Activated naive CD8-positive, alpha-beta T cell treated with anti-CD3 and anti-CD28 coated beads, Interleukin-2, amount 50 U/mL, for 24 hours (primary cell): Measurements from ENCODE around the gene APLP2.
A peak's percentile ranks its signal among the peaks of the same experiment; 100 is the strongest.
"Not testable (repeated sequence)": the region's sequence is repeated elsewhere in the genome, so short reads cannot be mapped to it uniquely, and the experiment has no call there.

Source experiments
- ATAC-seq: fragments of 150-1000 bp; cut with Tn5 transposase; one replicate; pipeline ENCODE4 v1.10.0; 2021
- DNase-seq: peaks from one replicate; pipeline ENCODE4 v3.0.0; 2021
- H3K27ac Mint-ChIP-seq: one replicate; pipeline ENCODE4 v1.8.0; 2021; ENCODE audit warnings: mild to moderate bottlenecking, mixed read lengths
- H3K27me3 Mint-ChIP-seq: one replicate; pipeline ENCODE4 v1.8.0; 2021; ENCODE audit warnings: mixed read lengths
- H3K36me3 Mint-ChIP-seq: one replicate; pipeline ENCODE4 v1.8.0; 2021; ENCODE audit warnings: low read depth, mixed read lengths
- H3K4me1 Mint-ChIP-seq: one replicate; pipeline ENCODE4 v1.8.0; 2021; ENCODE audit warnings: mixed read lengths
- H3K4me3 Mint-ChIP-seq: one replicate; pipeline ENCODE4 v1.8.0; 2021; ENCODE audit warnings: mild to moderate bottlenecking, moderate library complexity, mixed read lengths
- H3K9me3 Mint-ChIP-seq: one replicate; pipeline ENCODE4 v1.8.0; 2021; ENCODE audit warnings: mixed read lengths

Gene APLP2

GRCh38 chr11:130069659-130070108 lies at the start of gene APLP2:
Gene APLP2, plus strand, starts transcription at chr11:130069894. Its CDS starts 84 bp downstream, at chr11:130069978.
- DNase-seq (peak; percentile 95), ATAC-seq (peak; percentile 96)
- peak within 1 kb of the TSS; percentile 85 for H3K4me3 Mint-ChIP-seq
- no peaks in the 10 kb centered on the region for H3K36me3 Mint-ChIP-seq
- no peaks in the 10 kb centered on the region for H3K9me3 Mint-ChIP-seq
- H3K27ac Mint-ChIP-seq, result peak within 1 kb of the TSS; percentile 81
- peaks cover under 1% of the 10 kb centered on the region for H3K27me3 Mint-ChIP-seq
- peaks cover 26% of the 10 kb centered on the region for H3K4me1 Mint-ChIP-seq

GRCh38 chr11:130020323-130020722 lies 49.4 kb upstream of the APLP2 start:
- no peak for ATAC-seq
- Mint-ChIP-seq H3K4me3 (no peak overlapping the region), H3K27me3 (peaks cover 6% of the 10 kb centered on the region), H3K36me3 (peaks cover 2% of the 10 kb centered on the region), H3K9me3 (peaks cover 4% of the 10 kb centered on the region), H3K4me1 (no peaks in the 10 kb centered on the region), H3K27ac (no peak overlapping the region)
- no peak for DNase-seq

- H3K4me1 Mint-ChIP-seq, H3K4me3 Mint-ChIP-seq, H3K27ac Mint-ChIP-seq, H3K36me3 Mint-ChIP-seq, DNase-seq, H3K27me3 Mint-ChIP-seq, H3K9me3 Mint-ChIP-seq, ATAC-seq: not testable (repeated sequence)
These were observed 48.1 kb upstream of the APLP2 start for GRCh38 chr11:130021606-130022005.

GRCh38 chr11:130022799-130023198 lies 46.9 kb upstream of the APLP2 start:
- ATAC-seq (no peak), DNase-seq (no peak)

GRCh38 chr11:130023204-130023603 lies 46.5 kb upstream of the APLP2 start:
- H3K4me3 Mint-ChIP-seq, result no peak overlapping the region
- no peaks in the 10 kb centered on the region for H3K9me3 Mint-ChIP-seq
- H3K36me3 Mint-ChIP-seq, result no peaks in the 10 kb centered on the region
- H3K27me3 Mint-ChIP-seq, result peaks cover 10% of the 10 kb centered on the region
- no peak for ATAC-seq
- no peak for DNase-seq
- H3K4me1 Mint-ChIP-seq, result no peaks in the 10 kb centered on the region
- no peak overlapping the region for H3K27ac Mint-ChIP-seq

More at GRCh38 chr11:130022799-130023198, 46.9 kb upstream of the APLP2 start:
- no peaks in the 10 kb centered on the region for H3K9me3 Mint-ChIP-seq
- peaks cover 8% of the 10 kb centered on the region for H3K27me3 Mint-ChIP-seq
- no peaks in the 10 kb centered on the region for H3K4me1 Mint-ChIP-seq
- no peak overlapping the region for H3K27ac Mint-ChIP-seq
- no peak overlapping the region for H3K4me3 Mint-ChIP-seq
- no peaks in the 10 kb centered on the region for H3K36me3 Mint-ChIP-seq

GRCh38 chr11:130024361-130024760 lies 45.3 kb upstream of the APLP2 start:
- H3K27me3 Mint-ChIP-seq, result peaks cover 12% of the 10 kb centered on the region

GRCh38 chr11:130025371-130025770 lies 44.3 kb upstream of the APLP2 start:
- Mint-ChIP-seq H3K4me1 (no peaks in the 10 kb centered on the region), H3K4me3 (no peak overlapping the region), H3K27me3 (peaks cover 10% of the 10 kb centered on the region), H3K27ac (no peak overlapping the region), H3K36me3 (no peaks in the 10 kb centered on the region), H3K9me3 (no peaks in the 10 kb centered on the region)
- DNase-seq (no peak), ATAC-seq (no peak)

More at GRCh38 chr11:130024361-130024760, 45.3 kb upstream of the APLP2 start:
- DNase-seq, result no peak
- no peak for ATAC-seq
- H3K27ac Mint-ChIP-seq, result no peak overlapping the region
- H3K4me1 Mint-ChIP-seq, result no peaks in the 10 kb centered on the region
- no peaks in the 10 kb centered on the region for H3K9me3 Mint-ChIP-seq
- H3K36me3 Mint-ChIP-seq, result no peaks in the 10 kb centered on the region
- no peak overlapping the region for H3K4me3 Mint-ChIP-seq

- Mint-ChIP-seq H3K27me3 (peaks cover 10% of the 10 kb centered on the region), H3K27ac (no peak overlapping the region), H3K4me1 (no peaks in the 10 kb centered on the region), H3K9me3 (no peaks in the 10 kb centered on the region), H3K36me3 (no peaks in the 10 kb centered on the region), H3K4me3 (no peak overlapping the region)
- DNase-seq, result no peak
- no peak for ATAC-seq
These were observed 40.6 kb upstream of the APLP2 start for GRCh38 chr11:130029137-130029536.

- no peak for ATAC-seq
- Mint-ChIP-seq H3K4me1 (no peaks in the 10 kb centered on the region), H3K9me3 (no peaks in the 10 kb centered on the region), H3K4me3 (no peak overlapping the region), H3K36me3 (no peaks in the 10 kb centered on the region), H3K27ac (no peak overlapping the region), H3K27me3 (peaks cover 8% of the 10 kb centered on the region)
- no peak for DNase-seq
These were observed 38.6 kb upstream of the APLP2 start for GRCh38 chr11:130031056-130031455.

- Mint-ChIP-seq H3K27me3 (peaks cover 8% of the 10 kb centered on the region), H3K9me3 (no peaks in the 10 kb centered on the region), H3K4me3 (no peak overlapping the region), H3K27ac (no peak overlapping the region), H3K36me3 (no peaks in the 10 kb centered on the region), H3K4me1 (no peaks in the 10 kb centered on the region)
- no peak for ATAC-seq
- no peak for DNase-seq
These were observed 37.7 kb upstream of the APLP2 start for GRCh38 chr11:130031945-130032344.

- no peak overlapping the region for H3K27ac Mint-ChIP-seq
- no peak for DNase-seq
- H3K27me3 Mint-ChIP-seq, result peaks cover 7% of the 10 kb centered on the region
- no peak overlapping the region for H3K4me3 Mint-ChIP-seq
- no peaks in the 10 kb centered on the region for H3K36me3 Mint-ChIP-seq
- H3K9me3 Mint-ChIP-seq, result no peaks in the 10 kb centered on the region
- no peaks in the 10 kb centered on the region for H3K4me1 Mint-ChIP-seq
- no peak for ATAC-seq
These were observed 36.8 kb upstream of the APLP2 start for GRCh38 chr11:130032931-130033330.

GRCh38 chr11:130034236-130034635 lies 35.5 kb upstream of the APLP2 start:
- Mint-ChIP-seq H3K27me3 (peaks cover 6% of the 10 kb centered on the region), H3K27ac (no peak overlapping the region)

GRCh38 chr11:130037058-130037457 lies 32.6 kb upstream of the APLP2 start:
- H3K36me3 Mint-ChIP-seq, result no peaks in the 10 kb centered on the region
- DNase-seq, result no peak
- H3K27ac Mint-ChIP-seq, result no peak overlapping the region
- no peaks in the 10 kb centered on the region for H3K9me3 Mint-ChIP-seq
- ATAC-seq, result no peak
- no peaks in the 10 kb centered on the region for H3K4me1 Mint-ChIP-seq
- peaks cover 6% of the 10 kb centered on the region for H3K27me3 Mint-ChIP-seq
- no peak overlapping the region for H3K4me3 Mint-ChIP-seq

More at GRCh38 chr11:130034236-130034635, 35.5 kb upstream of the APLP2 start:
- Mint-ChIP-seq H3K4me1 (no peaks in the 10 kb centered on the region), H3K36me3 (no peaks in the 10 kb centered on the region), H3K4me3 (no peak overlapping the region), H3K9me3 (no peaks in the 10 kb centered on the region)
- DNase-seq, result no peak
- ATAC-seq, result no peak

- Mint-ChIP-seq H3K4me3 (no peak overlapping the region), H3K9me3 (no peaks in the 10 kb centered on the region), H3K27me3 (peaks cover 6% of the 10 kb centered on the region), H3K27ac (no peak overlapping the region), H3K4me1 (no peaks in the 10 kb centered on the region), H3K36me3 (no peaks in the 10 kb centered on the region)
- no peak for DNase-seq
- ATAC-seq, result no peak
These were observed 31.7 kb upstream of the APLP2 start for GRCh38 chr11:130037881-130038585.

GRCh38 chr11:130040281-130040940 lies 29.3 kb upstream of the APLP2 start:
- Mint-ChIP-seq H3K36me3 (no peaks in the 10 kb centered on the region), H3K27ac (no peak overlapping the region), H3K27me3 (peaks cover 10% of the 10 kb centered on the region), H3K9me3 (no peaks in the 10 kb centered on the region), H3K4me1 (no peaks in the 10 kb centered on the region), H3K4me3 (no peak overlapping the region)
- no peak for ATAC-seq
- DNase-seq, result no peak
